Prostate gland (tissue), 2 donors: ENCODE data around the gene SLK. TPM values are rescaled to one million over a fixed set of nuclear protein-coding genes. Genes with fewer than 3 reads are reported as not detected.

Source experiments
- DNase-seq: peaks from one replicate; pipeline ENCODE4 v3.0.0-alpha.2; 2019; ENCODE audit warnings: low spot score
- H3K27ac ChIP-seq, 2 donors: fragments of 200-600 bp; sonication (generic); 2 replicates each; pipeline ENCODE4 v1.5.1; 2017 to 2019
- H3K27me3 ChIP-seq: fragments of 200-600 bp; sonication (generic); replicated peaks from 2 replicates; pipeline ENCODE4 v1.5.1; 2019; ENCODE audit not compliant: insufficient read depth
- H3K36me3 ChIP-seq, 2 donors: fragments of 200-600 bp; sonication (generic); 1 replicate in 1 of 2; 2 replicates in 1 of 2; pipeline versions ENCODE4 v1.5.1 to v1.8.1; 2017 to 2019
- H3K4me1 ChIP-seq: fragments of 200-600 bp; sonication (generic); replicated peaks from 2 replicates; pipeline ENCODE4 v1.5.1; 2019
- H3K4me3 ChIP-seq, 2 donors: fragments of 200-600 bp; sonication (generic); 2 replicates each; pipeline ENCODE4 v1.5.1; 2017 to 2019
- H3K9me3 ChIP-seq: fragments of 200-600 bp; sonication (generic); 2 replicates; pipeline ENCODE4 v1.5.1; 2017
- CTCF ChIP-seq, 4 experiments: fragments of 200-600 bp in 2 of 4; fragments of 450-650 bp in 2 of 4; sonication (generic) in 2 of 4; IDR thresholded peaks; 1 replicate in 3 of 4; 2 replicates in 1 of 4; pipeline ENCODE4 v1.5.1; 2016 to 2019; ENCODE audit warnings: antibody characterized with exemption in 4 of 4, mild to moderate bottlenecking in 2 of 4, moderate library complexity in 2 of 4
- POLR2A ChIP-seq: fragments of 450-650 bp; IDR thresholded peaks from one replicate; pipeline ENCODE4 v1.6.1; 2016; ENCODE audit warnings: antibody characterized with exemption, mild to moderate bottlenecking
- POLR2AphosphoS5 ChIP-seq: sonication (generic); formaldehyde crosslinking; IDR thresholded peaks from one replicate; pipeline ENCODE4 v1.6.1; 2017; ENCODE audit warnings: antibody characterized with exemption
- WGBS: methylation state at CpG from one replicate; pipeline ENCODE4 v1.1.5; 2018; 5-methylcytosine and 5-hydroxymethylcytosine counted together
- intact Hi-C: fragments of 100-400 bp; cut with DNase I; formaldehyde crosslinking; loops from one replicate; pipeline ENCODE4 v1.14.2; 2022
- total RNA-seq, 2 donors: library from RNA; depleted of rRNA; stranded (reverse); fragments of >200 nt; gene quantifications; one replicate each; pipeline ENCODE4 v1.1.0, GENCODE V29; 2016

The SLK gene
- total RNA-seq, 2 donors from 2014 or later: 30.7 to 55.8 TPM

- intact Hi-C loops: no loop called here
- H3K4me3 ChIP-seq: no peak overlapping the region
- H3K27me3 ChIP-seq: no peaks in the 10 kb centered on the region
- no peak overlapping the region for H3K27ac ChIP-seq
- TF ChIP-seq POLR2A (no peak), CTCF (IDR thresholded peaks at IDR 0.05) (no peak), POLR2AphosphoS5 (no peak)
- H3K36me3 ChIP-seq: no peaks in the 10 kb centered on the region
- DNase-seq: no peak
- H3K9me3 ChIP-seq: no peaks in the 10 kb centered on the region
- no peaks in the 10 kb centered on the region for H3K4me1 ChIP-seq
- 81% methylated on average over 7 of the region's 7 CpGs for whole genome bisulfite sequencing
These were observed 65.3 kb downstream of the SLK start for GRCh38 chr10:104032144-104032775.

GRCh38 chr10:104033401-104033930, 66.5 kb downstream of the SLK start:
- Histone ChIP-seq H3K27me3 (no peaks in the 10 kb centered on the region), H3K4me3 (no peak overlapping the region), H3K9me3 (no peaks in the 10 kb centered on the region), H3K27ac (no peak overlapping the region), H3K4me1 (no peaks in the 10 kb centered on the region), H3K36me3 (no peaks in the 10 kb centered on the region)
- WGBS: 66% methylated on average over 12 of the region's 12 CpGs
- TF ChIP-seq CTCF (IDR thresholded peaks at IDR 0.05) (no peak), POLR2A (no peak), POLR2AphosphoS5 (no peak)
- DNase-seq: peak; percentile 3
- intact Hi-C loops: no loop called here

- H3K27ac ChIP-seq: no peak overlapping the region
- DNase-seq: peak; percentile 2
- intact Hi-C loops: no loop called here
- TF ChIP-seq POLR2AphosphoS5 (no peak), POLR2A (no peak), CTCF (IDR thresholded peaks at IDR 0.05) (no peak)
- no peaks in the 10 kb centered on the region for H3K27me3 ChIP-seq
- H3K4me3 ChIP-seq: no peak overlapping the region
- WGBS: 85% methylated on average over 11 of the region's 11 CpGs
- H3K9me3 ChIP-seq: no peaks in the 10 kb centered on the region
- no peaks in the 10 kb centered on the region for H3K36me3 ChIP-seq
- no peaks in the 10 kb centered on the region for H3K4me1 ChIP-seq
These were observed 67.0 kb downstream of the SLK start for GRCh38 chr10:104033966-104034365.

- H3K9me3 ChIP-seq: no peaks in the 10 kb centered on the region
- no peaks in the 10 kb centered on the region for H3K27me3 ChIP-seq
- H3K4me3 ChIP-seq: no peak overlapping the region
- H3K27ac ChIP-seq: no peak overlapping the region
- H3K36me3 ChIP-seq: no peaks in the 10 kb centered on the region
- intact Hi-C loops: no loop called here
- WGBS: 72% methylated on average over 23 of the region's 23 CpGs
- H3K4me1 ChIP-seq: no peaks in the 10 kb centered on the region
- TF ChIP-seq CTCF (IDR thresholded peaks at IDR 0.05): no peak
- no peak for TF ChIP-seq POLR2AphosphoS5
- no peak for TF ChIP-seq POLR2A
- DNase-seq: no peak
These were observed 67.7 kb downstream of the SLK start for GRCh38 chr10:104034401-104035193.
